COR-L47 (cell line): ENCODE results near the gene DECR2.
"Not testable (repeated sequence)": the region's sequence is repeated elsewhere in the genome, so short reads cannot be mapped to it uniquely, and the experiment has no call there.

Source experiments
- DNase-seq: peaks from one replicate; lab custom pipeline; 2025; lab: John Stamatoyannopoulos, UW

DECR2 gene

GRCh38 chr16:400061-400591, 1.6 kb upstream of the DECR2 start:
- DNase-seq: no peak

GRCh38 chr16:404971-405486, 3.3 kb downstream of the DECR2 start:
- DNase-seq: no peak

- no peak for DNase-seq
Measured at GRCh38 chr16:405548-406506, 4.1 kb downstream of the DECR2 start.

- DNase-seq: no peak
Measured at GRCh38 chr16:407253-407652, 5.6 kb downstream of the DECR2 start.

- no peak for DNase-seq
Measured at GRCh38 chr16:410516-411178, 9.0 kb downstream of the DECR2 start.

GRCh38 chr16:411576-412265, 10.0 kb downstream of the DECR2 start:
- DNase-seq: no peak

- DNase-seq: no peak
Measured at GRCh38 chr16:414395-415169, 12.9 kb downstream of the DECR2 start.

GRCh38 chr16:415170-415498, 13.4 kb downstream of the DECR2 start:
- DNase-seq: not testable (repeated sequence)

GRCh38 chr16:422179-422578, 20.5 kb downstream of the DECR2 start:
- not testable (repeated sequence) for DNase-seq

GRCh38 chr16:424033-424622, 22.4 kb downstream of the DECR2 start:
- DNase-seq: no peak

GRCh38 chr16:424623-425081, 23.0 kb downstream of the DECR2 start:
- no peak for DNase-seq

GRCh38 chr16:425082-425718, 23.5 kb downstream of the DECR2 start, which contains the start of gene RAB11FIP3:
Gene RAB11FIP3 (plus strand): TSS chr16:425649. CDS start chr16:426007, 358 bp downstream.
- DNase-seq: peak; percentile 78

- no peak for DNase-seq
Measured at GRCh38 chr16:425740-426114, 24.0 kb downstream of the DECR2 start.

- DNase-seq: no peak
Measured at GRCh38 chr16:426115-426905, 24.6 kb downstream of the DECR2 start.

- no peak for DNase-seq
Measured at GRCh38 chr16:426906-427249, 25.2 kb downstream of the DECR2 start.

- DNase-seq: no peak
Measured at GRCh38 chr16:427250-427649, 25.6 kb downstream of the DECR2 start.

- DNase-seq: no peak
Measured at GRCh38 chr16:430904-431303, 29.2 kb downstream of the DECR2 start.

GRCh38 chr16:440627-441026, 38.9 kb downstream of the DECR2 start:
- no peak for DNase-seq

GRCh38 chr16:441447-441846, 39.8 kb downstream of the DECR2 start:
- no peak for DNase-seq

- no peak for DNase-seq
Measured at GRCh38 chr16:442976-443375, 41.3 kb downstream of the DECR2 start.
